ENCODE measurements around the gene DHCR24. TPM values are rescaled to one million over a fixed set of nuclear protein-coding genes. Genes with fewer than 3 reads are reported as not detected.

The DHCR24 gene, protein sequence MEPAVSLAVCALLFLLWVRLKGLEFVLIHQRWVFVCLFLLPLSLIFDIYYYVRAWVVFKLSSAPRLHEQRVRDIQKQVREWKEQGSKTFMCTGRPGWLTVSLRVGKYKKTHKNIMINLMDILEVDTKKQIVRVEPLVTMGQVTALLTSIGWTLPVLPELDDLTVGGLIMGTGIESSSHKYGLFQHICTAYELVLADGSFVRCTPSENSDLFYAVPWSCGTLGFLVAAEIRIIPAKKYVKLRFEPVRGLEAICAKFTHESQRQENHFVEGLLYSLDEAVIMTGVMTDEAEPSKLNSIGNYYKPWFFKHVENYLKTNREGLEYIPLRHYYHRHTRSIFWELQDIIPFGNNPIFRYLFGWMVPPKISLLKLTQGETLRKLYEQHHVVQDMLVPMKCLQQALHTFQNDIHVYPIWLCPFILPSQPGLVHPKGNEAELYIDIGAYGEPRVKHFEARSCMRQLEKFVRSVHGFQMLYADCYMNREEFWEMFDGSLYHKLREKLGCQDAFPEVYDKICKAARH
- total RNA-seq (2021) (300 to 337 TPM (median 336 TPM) in 3 replicates), Bru-seq, nascent RNA (percentile 87 among the genes with signal in this experiment)
- long read RNA-seq, experiment 1, full-length matches to known transcripts, result 2,187 of 2,531 reads
- long read RNA-seq, experiment 1, partial matches to known transcripts, result 151 of 2,531 reads
- long read RNA-seq, experiment 1, other reads (novel, unspliced or antisense), result 193 of 2,531 reads
- long read RNA-seq, experiment 2, full-length matches to known transcripts, result 146 of 418 reads
- long read RNA-seq, experiment 2, partial matches to known transcripts, result 48 of 418 reads
- long read RNA-seq, experiment 2, other reads (novel, unspliced or antisense), result 224 of 418 reads
- long read RNA-seq, experiment 3, full-length matches to known transcripts, result 9 of 28 reads
- long read RNA-seq, experiment 3, partial matches to known transcripts, result 4 of 28 reads
- long read RNA-seq, experiment 3, other reads (novel, unspliced or antisense), result 15 of 28 reads

- peaks cover 23% of the 10 kb centered on the region for H3K36me3 Mint-ChIP-seq
- ATAC-seq, result peak; percentile 91
- H3K27me3 Mint-ChIP-seq (ENCODE audit: low read depth), result no peaks in the 10 kb centered on the region
- peak within 1 kb of the TSS; percentile 95 for H3K4me3 Mint-ChIP-seq
- CTCF ChIA-PET, result interaction anchor here (0.6 to 5.1 kb wide), 16 partner anchors 9 to 1034 kb away, joined by 3 to 43 read pairs (median 4); no protein-coding TSS in a partner anchor
- H3K4me1 Mint-ChIP-seq, result peaks cover 47% of the 10 kb centered on the region
- H3K9me3 Mint-ChIP-seq, result no peaks in the 10 kb centered on the region
- H3K27ac Mint-ChIP-seq, result peak within 1 kb of the TSS; percentile 93
- POLR2A ChIA-PET, result interaction anchor here (0.7 kb wide), 1 partner anchor 17 kb away, joined by 4 read pairs; no protein-coding TSS in a partner anchor
- peak; percentile 86 for DNase-seq (ENCODE audit: low spot score)
- no peak for TF ChIP-seq TEAD4 (CRISPR knock-in tag; IDR thresholded peaks at IDR 0.05)
- TF ChIP-seq FOXP4 (CRISPR knock-in tag; IDR thresholded peaks at IDR 0.05), result peak; percentile 85; the same call in 1 of the 2 replicates
- TF ChIP-seq NR1H2 (CRISPR knock-in tag; IDR thresholded peaks at IDR 0.05), result 0 out of 2 replicates have a peak, but pooled peaks have one; percentile 31
- TF ChIP-seq MYBL2 (CRISPR knock-in tag; IDR thresholded peaks at IDR 0.05), result peak; percentile 77; the same call in 1 of the 2 replicates
- TF ChIP-seq, protein P1, sequence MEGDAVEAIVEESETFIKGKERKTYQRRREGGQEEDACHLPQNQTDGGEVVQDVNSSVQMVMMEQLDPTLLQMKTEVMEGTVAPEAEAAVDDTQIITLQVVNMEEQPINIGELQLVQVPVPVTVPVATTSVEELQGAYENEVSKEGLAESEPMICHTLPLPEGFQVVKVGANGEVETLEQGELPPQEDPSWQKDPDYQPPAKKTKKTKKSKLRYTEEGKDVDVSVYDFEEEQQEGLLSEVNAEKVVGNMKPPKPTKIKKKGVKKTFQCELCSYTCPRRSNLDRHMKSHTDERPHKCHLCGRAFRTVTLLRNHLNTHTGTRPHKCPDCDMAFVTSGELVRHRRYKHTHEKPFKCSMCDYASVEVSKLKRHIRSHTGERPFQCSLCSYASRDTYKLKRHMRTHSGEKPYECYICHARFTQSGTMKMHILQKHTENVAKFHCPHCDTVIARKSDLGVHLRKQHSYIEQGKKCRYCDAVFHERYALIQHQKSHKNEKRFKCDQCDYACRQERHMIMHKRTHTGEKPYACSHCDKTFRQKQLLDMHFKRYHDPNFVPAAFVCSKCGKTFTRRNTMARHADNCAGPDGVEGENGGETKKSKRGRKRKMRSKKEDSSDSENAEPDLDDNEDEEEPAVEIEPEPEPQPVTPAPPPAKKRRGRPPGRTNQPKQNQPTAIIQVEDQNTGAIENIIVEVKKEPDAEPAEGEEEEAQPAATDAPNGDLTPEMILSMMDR (IDR thresholded peaks at IDR 0.05), result no peak
- TF ChIP-seq, protein P2, sequence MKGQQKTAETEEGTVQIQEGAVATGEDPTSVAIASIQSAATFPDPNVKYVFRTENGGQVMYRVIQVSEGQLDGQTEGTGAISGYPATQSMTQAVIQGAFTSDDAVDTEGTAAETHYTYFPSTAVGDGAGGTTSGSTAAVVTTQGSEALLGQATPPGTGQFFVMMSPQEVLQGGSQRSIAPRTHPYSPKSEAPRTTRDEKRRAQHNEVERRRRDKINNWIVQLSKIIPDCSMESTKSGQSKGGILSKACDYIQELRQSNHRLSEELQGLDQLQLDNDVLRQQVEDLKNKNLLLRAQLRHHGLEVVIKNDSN (CRISPR knock-in tag; IDR thresholded peaks at IDR 0.05), result 0 out of 2 replicates have a peak, but pooled peaks have one; percentile 35
- peak; percentile 55; the same call in 1 of the 2 replicates for TF ChIP-seq JUN (CRISPR knock-in tag; IDR thresholded peaks at IDR 0.05)
- peak; percentile 69; the same call in 1 of the 2 replicates for TF ChIP-seq NFE2L1 (CRISPR knock-in tag; IDR thresholded peaks at IDR 0.05)
- no peak for TF ChIP-seq ZNF532 (CRISPR knock-in tag; IDR thresholded peaks at IDR 0.05; ENCODE audit: borderline replicate concordance)
- no peak for TF ChIP-seq MXD4 (CRISPR knock-in tag; IDR thresholded peaks at IDR 0.05; ENCODE audit: borderline replicate concordance)
- TF ChIP-seq NR2C2 (CRISPR knock-in tag; IDR thresholded peaks at IDR 0.05), result no peak
- TF ChIP-seq, protein P3, sequence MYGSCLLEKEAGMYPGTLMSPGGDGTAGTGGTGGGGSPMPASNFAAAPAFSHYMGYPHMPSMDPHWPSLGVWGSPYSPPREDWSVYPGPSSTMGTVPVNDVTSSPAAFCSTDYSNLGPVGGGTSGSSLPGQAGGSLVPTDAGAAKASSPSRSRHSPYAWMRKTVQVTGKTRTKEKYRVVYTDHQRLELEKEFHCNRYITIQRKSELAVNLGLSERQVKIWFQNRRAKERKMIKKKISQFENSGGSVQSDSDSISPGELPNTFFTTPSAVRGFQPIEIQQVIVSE (CRISPR knock-in tag; IDR thresholded peaks at IDR 0.05; ENCODE audit: borderline replicate concordance), result no peak
- TF ChIP-seq E2F5 (CRISPR knock-in tag; IDR thresholded peaks at IDR 0.05), result peak; percentile 74; the same call in 1 of the 2 replicates
- peak; percentile 51; the same call in 1 of the 2 replicates for TF ChIP-seq TP53 (CRISPR knock-in tag; IDR thresholded peaks at IDR 0.05)
- TF ChIP-seq GABPB1 (CRISPR knock-in tag; IDR thresholded peaks at IDR 0.05), result peak; percentile 30; the same call in 1 of the 2 replicates
- TF ChIP-seq, protein P4, sequence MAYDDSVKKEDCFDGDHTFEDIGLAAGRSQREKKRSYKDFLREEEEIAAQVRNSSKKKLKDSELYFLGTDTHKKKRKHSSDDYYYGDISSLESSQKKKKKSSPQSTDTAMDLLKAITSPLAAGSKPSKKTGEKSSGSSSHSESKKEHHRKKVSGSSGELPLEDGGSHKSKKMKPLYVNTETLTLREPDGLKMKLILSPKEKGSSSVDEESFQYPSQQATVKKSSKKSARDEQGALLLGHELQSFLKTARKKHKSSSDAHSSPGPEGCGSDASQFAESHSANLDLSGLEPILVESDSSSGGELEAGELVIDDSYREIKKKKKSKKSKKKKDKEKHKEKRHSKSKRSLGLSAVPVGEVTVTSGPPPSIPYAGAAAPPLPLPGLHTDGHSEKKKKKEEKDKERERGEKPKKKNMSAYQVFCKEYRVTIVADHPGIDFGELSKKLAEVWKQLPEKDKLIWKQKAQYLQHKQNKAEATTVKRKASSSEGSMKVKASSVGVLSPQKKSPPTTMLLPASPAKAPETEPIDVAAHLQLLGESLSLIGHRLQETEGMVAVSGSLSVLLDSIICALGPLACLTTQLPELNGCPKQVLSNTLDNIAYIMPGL (CRISPR knock-in tag; IDR thresholded peaks at IDR 0.05), result peak; percentile 46; the same call in 1 of the 2 replicates
- peak; percentile 79; the same call in 1 of the 2 replicates for TF ChIP-seq FOXK1 (CRISPR knock-in tag; IDR thresholded peaks at IDR 0.05)
- TF ChIP-seq SMAD3 (CRISPR knock-in tag; IDR thresholded peaks at IDR 0.05; ENCODE audit: borderline replicate concordance), result 0 out of 2 replicates have a peak, but pooled peaks have one; percentile 10
- TF ChIP-seq ZNF138 (CRISPR knock-in tag; conservative IDR thresholded peaks at IDR 0.05), result peak; percentile 61; the same call in 1 of the 2 replicates
Measured at GRCh38 chr1:54886724-54887664, at the start of gene DHCR24. DHCR24 (minus strand) TSS chr1:54887195; CDS start chr1:54887119, 76 bp downstream.
